Mesenchymal stem cell (in vitro differentiated cells and primary cell): ENCODE results near the gene OR14K1.
"Not testable (repeated sequence)": the region's sequence is repeated elsewhere in the genome, so short reads cannot be mapped to it uniquely, and the experiment has no call there.

Experiments used
- DNase-seq: peaks from one replicate; pipeline ENCODE4 v3.0.0-alpha.2; 2013
- H2AFZ ChIP-seq: one replicate; pipeline ENCODE4 v1.6.1; 2013; ENCODE audit warnings: low read depth, mild to moderate bottlenecking, control low read depth, inconsistent platforms, low read length, moderate library complexity
- H2AK5ac ChIP-seq: 2 replicates; pipeline ENCODE4 v1.6.1; 2013; ENCODE audit warnings: low read length, moderate library complexity, mild to moderate bottlenecking, inconsistent platforms; ENCODE audit not compliant: severe bottlenecking
- H2BK120ac ChIP-seq: one replicate; pipeline ENCODE4 v1.6.1; 2013; ENCODE audit warnings: low read depth, mild to moderate bottlenecking, inconsistent platforms, low read length, moderate library complexity
- H2BK12ac ChIP-seq, 2 experiments: one replicate each; pipeline ENCODE4 v1.6.1; 2013; ENCODE audit warnings: inconsistent platforms in 2 of 2, low read length in 2 of 2, mild to moderate bottlenecking in 2 of 2, moderate library complexity in 2 of 2, control low read depth in 1 of 2
- H2BK15ac ChIP-seq: one replicate; pipeline ENCODE4 v1.6.1; 2013; ENCODE audit warnings: mild to moderate bottlenecking, low read depth, inconsistent platforms; ENCODE audit not compliant: poor library complexity, severe bottlenecking
- H2BK5ac ChIP-seq: 2 replicates; pipeline ENCODE4 v1.6.1; 2013; ENCODE audit warnings: low read depth, mild to moderate bottlenecking, low read length, control low read depth, inconsistent platforms; ENCODE audit not compliant: poor library complexity, severe bottlenecking
- H3K14ac ChIP-seq, 2 experiments: one replicate each; pipeline ENCODE4 v1.6.1; 2013; ENCODE audit warnings: inconsistent platforms in 2 of 2, low read length in 2 of 2, control low read depth in 1 of 2, mild to moderate bottlenecking in 1 of 2, moderate library complexity in 1 of 2
- H3K18ac ChIP-seq, 2 experiments: one replicate each; pipeline ENCODE4 v1.6.1; 2013; ENCODE audit warnings: inconsistent platforms in 2 of 2, low read length in 2 of 2, control low read depth in 1 of 2, low read depth in 1 of 2, mild to moderate bottlenecking in 1 of 2
- H3K23ac ChIP-seq, 2 experiments: one replicate each; pipeline ENCODE4 v1.6.1; 2013; ENCODE audit warnings: inconsistent platforms in 2 of 2, low read length in 2 of 2, mild to moderate bottlenecking in 2 of 2, moderate library complexity in 2 of 2, control low read depth in 1 of 2
- H3K27ac ChIP-seq: 2 replicates; pipeline ENCODE4 v1.5.1; 2013; ENCODE audit warnings: mild to moderate bottlenecking, moderate library complexity, low read length, control low read depth, inconsistent platforms; ENCODE audit not compliant: poor library complexity, severe bottlenecking
- H3K27me3 ChIP-seq, 2 experiments: 2 replicates each; pipeline versions ENCODE4 v1.6.1 to v1.7.0; 2013; ENCODE audit warnings: low read length in 2 of 2, mild to moderate bottlenecking in 2 of 2, moderate library complexity in 2 of 2, control low read depth in 1 of 2, inconsistent platforms in 1 of 2; ENCODE audit not compliant: control insufficient read depth in 1 of 2, insufficient read depth in 1 of 2
- H3K36me3 ChIP-seq, 2 experiments: 2 replicates each; pipeline versions ENCODE4 v1.6.1 to v1.7.0; 2013; ENCODE audit warnings: low read length in 2 of 2, control low read depth in 1 of 2, inconsistent platforms in 1 of 2, low read depth in 1 of 2, mild to moderate bottlenecking in 1 of 2; ENCODE audit not compliant: insufficient read depth in 2 of 2, control insufficient read depth in 1 of 2
- H3K4ac ChIP-seq, 2 experiments: one replicate each; pipeline ENCODE4 v1.6.1; 2013; ENCODE audit warnings: inconsistent platforms in 2 of 2, low read length in 2 of 2, mild to moderate bottlenecking in 2 of 2, moderate library complexity in 2 of 2, control low read depth in 1 of 2, low read depth in 1 of 2
- H3K4me1 ChIP-seq: 2 replicates; pipeline ENCODE4 v1.6.1; 2013; ENCODE audit warnings: low read depth, low read length, control low read depth; ENCODE audit not compliant: control insufficient read depth, insufficient read depth
- H3K4me2 ChIP-seq: 2 replicates; pipeline ENCODE4 v1.6.1; 2013; ENCODE audit warnings: low read length, mild to moderate bottlenecking, inconsistent platforms; ENCODE audit not compliant: poor library complexity, severe bottlenecking
- H3K4me3 ChIP-seq, 2 experiments: 2 replicates each; pipeline versions ENCODE4 v1.5.1 to v1.7.0; 2013; ENCODE audit warnings: low read length in 2 of 2, mild to moderate bottlenecking in 2 of 2, control low read depth in 1 of 2, low read depth in 1 of 2; ENCODE audit not compliant: insufficient read depth in 1 of 2
- H3K79me1 ChIP-seq: replicated peaks from 2 replicates; pipeline ENCODE4 v1.6.1; 2013; ENCODE audit warnings: mild to moderate bottlenecking, control low read depth, low read length, inconsistent platforms; ENCODE audit not compliant: poor library complexity, severe bottlenecking
- H3K9ac ChIP-seq: 2 replicates; pipeline ENCODE4 v1.7.0; 2013; ENCODE audit warnings: mild to moderate bottlenecking, low read length, moderate library complexity
- H3K9me3 ChIP-seq: 2 replicates; pipeline ENCODE4 v1.7.0; 2013; ENCODE audit warnings: mild to moderate bottlenecking, low read length; ENCODE audit not compliant: control insufficient read depth
- H4K8ac ChIP-seq: one replicate; pipeline ENCODE4 v1.6.1; 2013; ENCODE audit warnings: inconsistent platforms, mild to moderate bottlenecking, low read length, moderate library complexity
- H4K91ac ChIP-seq: one replicate; pipeline ENCODE4 v1.6.1; 2013; ENCODE audit warnings: mild to moderate bottlenecking, low read length, inconsistent platforms
- WGBS: methylation state at CpG from one replicate; pipeline ENCODE4 v1.1.7; 2013; ENCODE audit warnings: mixed read lengths; 5-methylcytosine and 5-hydroxymethylcytosine counted together

Gene OR14K1

GRCh38 chr1:247749870-247750269 is 11.5 kb downstream of the OR14K1 start:
- no peak overlapping the region for H4K91ac ChIP-seq
- peaks cover 40% of the 10 kb centered on the region for H3K9me3 ChIP-seq
- no peaks in the 10 kb centered on the region for H3K27me3 ChIP-seq
- H2AK5ac ChIP-seq = no peak overlapping the region
- H3K27ac ChIP-seq = no peak overlapping the region
- H3K4ac ChIP-seq = no peak overlapping the region
- H3K36me3 ChIP-seq = no peaks in the 10 kb centered on the region
- H3K4me2 ChIP-seq = no peak overlapping the region
- no peak overlapping the region for H2BK15ac ChIP-seq
- H3K14ac ChIP-seq = no peak overlapping the region
- H3K4me1 ChIP-seq = no peaks in the 10 kb centered on the region
- no peaks in the 10 kb centered on the region for H3K79me1 ChIP-seq
- H4K8ac ChIP-seq = no peak overlapping the region
- no peak overlapping the region for H3K18ac ChIP-seq
- H2BK5ac ChIP-seq = no peak overlapping the region
- H2BK120ac ChIP-seq = no peak overlapping the region
- no peak overlapping the region for H3K4me3 ChIP-seq
- H3K9ac ChIP-seq = no peak overlapping the region
- no peak for DNase-seq
- H2BK12ac ChIP-seq = no peak overlapping the region
- WGBS = 69% methylated on average over 1 of the region's 1 CpG
- no peak overlapping the region for H3K23ac ChIP-seq
- H2AFZ ChIP-seq = no peak overlapping the region

GRCh38 chr1:247754311-247754710 is 15.9 kb downstream of the OR14K1 start:
- H3K23ac ChIP-seq, H2BK120ac ChIP-seq, H4K8ac ChIP-seq, H3K14ac ChIP-seq, H3K27ac ChIP-seq, H3K27me3 ChIP-seq, H3K18ac ChIP-seq, H3K9ac ChIP-seq, H2BK5ac ChIP-seq, H3K4me2 ChIP-seq, H3K4me1 ChIP-seq, H3K4me3 ChIP-seq, H3K4ac ChIP-seq, H3K79me1 ChIP-seq, H2BK15ac ChIP-seq, DNase-seq, H2AFZ ChIP-seq, H4K91ac ChIP-seq, H2BK12ac ChIP-seq, H3K36me3 ChIP-seq, H2AK5ac ChIP-seq: not testable (repeated sequence)
- H3K9me3 ChIP-seq = peaks cover 41% of the 10 kb centered on the region
- 57% methylated on average over 1 of the region's 1 CpG for WGBS

- WGBS = 83% methylated on average over 3 of the region's 3 CpGs
- no peak for DNase-seq
- no peaks in the 10 kb centered on the region for H3K27me3 ChIP-seq
- no peaks in the 10 kb centered on the region for H3K4me1 ChIP-seq
- no peak within 1 kb of the TSS for H2BK5ac ChIP-seq
- H4K8ac ChIP-seq = no peak within 1 kb of the TSS
- no peak within 1 kb of the TSS for H2AFZ ChIP-seq
- H3K9me3 ChIP-seq = peaks cover 23% of the 10 kb centered on the region
- H3K23ac ChIP-seq = no peak within 1 kb of the TSS
- no peak within 1 kb of the TSS for H4K91ac ChIP-seq
- no peak within 1 kb of the TSS for H3K14ac ChIP-seq
- H3K18ac ChIP-seq = no peak within 1 kb of the TSS
- H3K36me3 ChIP-seq = no peaks in the 10 kb centered on the region
- H3K4me3 ChIP-seq = no peak within 1 kb of the TSS
- no peaks in the 10 kb centered on the region for H3K79me1 ChIP-seq
- no peak within 1 kb of the TSS for H3K9ac ChIP-seq
- H3K4ac ChIP-seq = no peak within 1 kb of the TSS
- H2BK12ac ChIP-seq = no peak within 1 kb of the TSS
- no peak within 1 kb of the TSS for H2AK5ac ChIP-seq
- no peak within 1 kb of the TSS for H3K4me2 ChIP-seq
- H3K27ac ChIP-seq = no peak within 1 kb of the TSS
- no peak within 1 kb of the TSS for H2BK120ac ChIP-seq
- H2BK15ac ChIP-seq = no peak within 1 kb of the TSS
Measured at GRCh38 chr1:247760456-247760855, 22.0 kb downstream of the OR14K1 start, which contains the start of gene OR1C1. Gene OR1C1, minus strand, starts transcription at chr1:247760556. Its CDS starts 2,150 bp downstream, at chr1:247758406.

- Histone ChIP-seq H2AFZ (no peak overlapping the region), H2BK120ac (no peak overlapping the region), H3K14ac (no peak overlapping the region), H4K8ac (no peak overlapping the region), H2BK5ac (no peak overlapping the region), H3K4ac (no peak overlapping the region), H3K18ac (no peak overlapping the region), H3K23ac (no peak overlapping the region), H3K4me2 (no peak overlapping the region), H3K27me3 (no peaks in the 10 kb centered on the region), H3K79me1 (no peaks in the 10 kb centered on the region), H2BK12ac (no peak overlapping the region), H3K27ac (no peak overlapping the region), H2AK5ac (no peak overlapping the region), H3K9me3 (peaks cover 20% of the 10 kb centered on the region), H3K36me3 (no peaks in the 10 kb centered on the region), H3K4me3 (no peak overlapping the region), H2BK15ac (no peak overlapping the region), H3K9ac (no peak overlapping the region), H3K4me1 (no peaks in the 10 kb centered on the region), H4K91ac (no peak overlapping the region)
- no peak for DNase-seq
Measured at GRCh38 chr1:247769603-247770002, 31.2 kb downstream of the OR14K1 start.
